Stimulated activated CD4-positive, alpha-beta T cell treated with anti-CD3 and anti-CD28 coated beads, TNF-alpha, amount 100 ng/mL, for 1 hour (primary cell): ENCODE measurements around the gene CPNE7.
A peak's percentile ranks its signal among the peaks of the same experiment; 100 is the strongest.
"Not testable (repeated sequence)": the region's sequence is repeated elsewhere in the genome, so short reads cannot be mapped to it uniquely, and the experiment has no call there.

ENCODE experiments used
- DNase-seq, 3 donors: peaks; one replicate each; pipeline ENCODE4 v3.0.0-alpha.2; 2020; ENCODE audit warnings: low read depth in 3 of 3, low spot score in 1 of 3

Gene CPNE7

GRCh38 chr16:89565506-89566372 lies 9.8 kb upstream of the CPNE7 start:
- DNase-seq: peak in 2 of 3 donors; percentile 18 to 51

DNA sequence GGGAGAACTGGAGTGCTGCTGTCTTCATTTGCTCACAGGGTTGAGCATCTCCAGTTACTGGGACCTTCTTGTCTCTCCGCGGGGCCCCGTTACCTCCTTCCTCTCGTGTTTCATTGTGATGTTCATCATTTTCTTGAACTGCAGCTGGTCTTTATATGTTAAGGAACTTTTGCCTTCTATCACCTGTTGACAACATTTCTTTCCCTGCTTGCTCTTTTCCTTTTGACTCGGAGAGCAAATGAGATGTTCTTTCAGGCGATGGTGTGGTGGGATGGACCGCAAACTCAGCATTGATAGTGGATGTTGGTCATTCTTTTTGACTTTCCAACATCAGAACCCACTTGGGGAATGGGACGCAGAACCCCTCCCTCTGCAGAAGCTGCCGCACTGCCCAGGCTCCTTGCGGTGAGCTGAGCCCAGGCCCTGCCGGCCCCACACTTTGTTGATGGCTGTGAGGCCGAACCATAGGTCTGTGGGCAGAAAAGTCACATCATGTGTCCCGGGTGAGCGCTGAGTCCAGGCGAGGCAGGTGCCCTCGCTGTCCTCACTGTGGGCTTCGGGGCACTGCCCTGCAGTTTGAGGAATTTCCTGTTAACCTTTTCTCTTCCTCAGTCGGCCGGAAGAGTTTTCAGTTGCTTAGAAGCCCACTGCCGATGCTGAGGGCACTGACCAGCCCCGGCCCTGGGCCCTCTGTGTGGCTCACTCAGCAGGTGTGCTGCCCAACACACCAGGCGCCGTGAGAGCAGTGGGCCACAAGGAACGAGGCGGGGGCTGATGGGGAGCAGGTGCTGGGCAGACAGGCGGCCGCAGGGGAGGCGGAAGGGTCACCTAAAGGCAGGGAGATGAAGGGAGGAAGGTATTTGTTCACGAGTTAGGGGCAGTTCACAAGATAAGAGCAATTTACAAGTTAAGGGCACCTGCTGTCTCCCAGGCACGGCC lies 7.6 kb upstream of the CPNE7 start:
- DNase-seq: no peak

- no peak for DNase-seq
These were observed 5.8 kb upstream of the CPNE7 start for GRCh38 chr16:89569506-89570341.

DNA sequence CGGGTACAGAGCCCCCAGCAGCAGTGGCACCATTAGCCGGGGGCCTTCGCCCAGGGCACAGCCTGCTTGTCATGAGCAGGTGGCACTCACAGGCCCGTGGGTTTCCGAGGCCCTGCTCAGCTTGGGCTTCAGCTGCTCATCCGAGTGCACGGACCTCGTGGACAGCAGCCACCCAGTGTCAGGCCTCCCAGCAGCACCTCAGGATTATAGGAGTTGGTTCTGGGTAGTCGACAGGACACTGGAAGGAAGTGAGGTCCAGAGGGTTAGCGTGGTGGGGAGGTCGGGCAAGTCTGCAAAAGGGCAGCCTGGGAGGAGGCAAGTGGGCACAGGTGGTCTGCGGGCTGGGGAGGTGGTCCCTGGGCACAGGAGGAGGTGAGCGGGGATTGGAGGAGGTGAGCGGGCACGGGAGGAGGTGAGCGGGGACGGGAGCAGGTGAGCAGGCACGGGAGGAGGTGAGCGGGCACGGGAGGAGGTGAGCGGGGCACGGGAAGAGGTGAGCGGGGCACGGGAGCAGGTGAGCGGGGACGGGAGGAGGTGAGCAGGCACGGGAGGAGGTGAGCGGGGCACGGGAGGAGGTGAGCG lies 5.1 kb upstream of the CPNE7 start:
- no peak for DNase-seq

DNA sequence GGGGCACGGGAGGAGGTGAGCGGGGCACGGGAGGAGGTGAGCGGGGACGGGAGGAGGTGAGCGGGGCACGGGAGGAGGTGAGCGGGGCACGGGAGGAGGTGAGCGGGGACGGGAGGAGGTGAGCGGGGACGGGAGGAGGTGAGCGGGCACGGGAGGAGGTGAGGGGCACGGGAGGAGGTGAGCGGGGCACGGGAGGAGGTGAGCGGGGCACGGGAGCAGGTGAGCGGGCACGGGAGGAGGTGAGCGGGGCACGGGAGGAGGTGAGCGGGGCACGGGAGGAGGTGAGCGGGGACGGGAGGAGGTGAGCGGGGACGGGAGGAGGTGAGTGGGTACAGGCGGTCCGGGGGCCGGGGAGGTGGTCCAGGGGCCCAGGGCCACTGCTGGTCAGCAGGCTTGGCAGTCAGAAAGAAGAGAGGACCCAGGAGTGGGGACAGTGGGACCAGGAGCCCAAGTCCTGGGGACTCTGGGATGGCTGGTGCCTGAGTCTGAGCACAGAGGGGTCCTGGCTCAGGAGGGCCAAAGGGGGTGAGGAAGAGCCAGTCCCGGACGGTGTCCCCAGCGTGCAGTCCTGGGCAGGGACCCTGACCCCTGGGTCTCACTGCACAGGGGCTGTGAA lies 4.5 kb upstream of the CPNE7 start:
- not testable (repeated sequence) for DNase-seq

GRCh38 chr16:89571636-89572035 lies 3.9 kb upstream of the CPNE7 start:
- no peak for DNase-seq

DNA sequence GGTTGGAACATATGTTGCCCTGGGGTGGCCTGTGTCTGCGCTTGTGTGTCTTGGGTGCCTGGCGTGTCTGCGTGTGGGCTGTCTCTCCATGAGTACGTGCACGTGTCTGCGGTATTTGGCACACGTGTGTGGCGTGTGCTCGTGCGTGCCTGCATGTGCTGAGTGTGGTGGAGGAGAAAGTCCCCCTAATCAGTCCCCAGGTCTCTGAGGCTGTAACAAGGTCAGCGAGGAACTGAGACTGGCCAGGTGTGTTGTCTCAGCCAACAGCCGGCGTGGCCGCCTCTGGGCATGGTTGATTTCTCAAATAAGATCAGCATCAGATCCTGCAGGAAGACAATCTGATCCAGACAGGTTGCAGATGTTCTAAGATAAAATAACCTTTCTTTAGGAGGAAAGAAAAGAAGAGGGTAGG lies 3.5 kb upstream of the CPNE7 start:
- no peak for DNase-seq

DNA sequence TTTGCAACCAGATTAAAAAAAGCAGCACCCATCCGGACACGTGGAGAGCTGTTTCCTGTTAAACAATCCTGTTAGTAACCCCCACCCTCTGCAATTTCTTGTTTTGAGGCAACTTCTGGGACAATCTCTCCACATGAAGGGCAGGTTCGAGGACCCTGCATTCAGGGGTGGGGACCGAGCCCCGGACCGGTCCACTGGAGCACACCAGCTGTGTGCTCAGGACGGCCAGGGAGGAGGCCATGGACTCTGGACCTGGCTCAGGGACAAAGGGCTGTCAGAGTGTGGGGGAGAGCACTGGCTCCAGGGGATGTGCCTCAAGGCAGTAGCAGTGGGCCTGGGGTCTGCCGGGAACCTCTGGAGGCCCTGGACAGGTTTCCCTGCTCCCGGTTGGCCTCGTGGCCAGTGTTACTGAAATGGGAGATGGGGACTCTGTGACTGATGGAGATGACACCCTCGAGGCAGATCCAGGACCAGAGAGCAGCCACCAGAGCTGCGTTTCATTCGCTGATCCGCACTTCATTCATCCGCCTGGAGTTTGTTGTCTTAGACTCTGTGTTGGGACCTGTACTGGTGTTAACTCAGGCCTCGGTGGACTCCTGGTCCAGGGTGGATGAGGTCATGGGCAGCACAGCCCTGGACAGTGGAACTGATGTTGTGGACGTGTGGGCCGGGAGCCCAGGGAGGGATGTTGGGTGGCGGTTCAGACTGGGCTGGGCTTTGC lies 2.9 kb upstream of the CPNE7 start:
- no peak for DNase-seq

- DNase-seq: no peak
These were observed 1.5 kb upstream of the CPNE7 start for GRCh38 chr16:89573826-89574680.

- peak in 1 of 3 donors; percentile 52 for DNase-seq
These were observed 794 bp upstream of the CPNE7 start for GRCh38 chr16:89574681-89575246.

DNA sequence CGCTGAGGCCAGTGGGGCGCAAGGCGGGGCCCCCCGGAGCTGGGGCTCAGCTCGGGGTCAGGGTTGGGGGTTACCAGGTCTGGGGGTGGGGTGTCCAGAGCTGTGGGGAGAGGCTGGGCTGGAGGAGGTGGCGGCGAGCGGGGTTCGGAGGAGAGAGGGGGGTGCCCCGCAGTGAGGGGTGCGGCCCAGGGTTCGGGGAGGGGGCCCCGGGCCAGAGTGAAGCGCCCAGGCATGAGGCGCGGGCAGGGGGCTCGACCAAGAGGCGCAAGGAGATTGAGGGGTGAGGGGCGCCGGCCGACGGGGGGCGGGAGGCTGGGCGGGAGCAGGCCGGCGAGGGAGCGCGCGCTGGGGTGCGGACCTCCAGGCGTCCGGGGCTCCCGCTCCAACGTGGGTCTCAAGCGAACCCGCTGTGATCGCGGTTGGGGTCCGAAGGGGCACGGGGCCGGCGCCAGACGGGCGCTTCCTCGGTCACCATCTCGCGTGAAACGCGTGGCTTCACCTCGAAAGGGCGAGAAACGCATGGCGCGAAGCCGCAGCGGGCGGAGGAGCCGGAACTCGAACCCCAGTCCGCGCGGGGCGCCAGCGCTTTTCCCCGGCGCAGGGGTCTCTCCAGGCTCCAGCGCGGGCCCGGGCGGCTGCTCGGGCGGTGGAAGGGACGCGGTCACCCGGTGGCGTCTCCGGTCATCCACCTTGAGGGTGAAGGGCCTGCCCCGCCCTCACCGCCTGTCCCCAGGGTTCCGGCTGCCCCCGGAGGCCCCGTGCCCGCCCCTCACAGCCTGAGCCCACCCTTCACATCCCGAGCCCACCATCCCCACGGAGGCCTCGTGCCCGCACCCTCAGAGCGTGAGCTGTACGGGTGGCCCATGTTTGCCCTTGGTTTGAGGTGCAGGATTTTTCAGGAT lies 846 bp downstream of the CPNE7 start:
- no peak for DNase-seq

DNA sequence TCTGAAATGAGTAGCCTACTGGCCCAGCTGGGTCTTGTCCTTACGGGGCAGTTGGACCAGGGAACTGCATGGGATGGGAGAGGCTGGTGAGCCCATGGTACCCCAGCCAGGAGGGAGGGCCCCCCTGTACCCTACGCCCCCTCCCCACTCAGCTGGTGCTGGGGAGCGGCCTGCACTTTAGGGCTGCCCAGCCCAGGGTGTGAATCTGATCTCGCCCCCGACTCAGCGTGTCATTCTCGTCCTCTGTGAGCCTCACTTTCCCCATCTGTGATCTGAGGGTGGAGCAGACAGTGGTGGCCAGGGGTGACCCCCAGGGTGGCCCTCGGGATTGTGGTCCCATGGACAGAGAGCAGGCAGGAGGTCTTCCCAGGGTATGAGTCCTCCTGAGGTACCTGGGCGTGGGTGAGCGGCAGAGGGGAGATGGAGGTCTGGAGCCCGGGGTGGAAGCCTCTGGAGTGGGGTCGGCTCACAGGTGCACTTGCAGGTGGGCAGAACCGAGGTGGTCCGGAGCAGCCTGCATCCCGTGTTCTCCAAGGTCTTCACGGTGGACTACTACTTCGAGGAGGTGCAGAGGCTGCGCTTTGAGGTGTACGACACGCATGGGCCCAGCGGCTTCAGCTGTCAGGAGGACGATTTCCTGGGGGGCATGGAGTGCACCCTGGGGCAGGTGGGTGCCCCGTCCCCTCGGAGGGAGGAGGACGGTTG lies 1.6 kb downstream of the CPNE7 start:
- DNase-seq: no peak

- DNase-seq: no peak
These were observed 3.8 kb downstream of the CPNE7 start for GRCh38 chr16:89579351-89579750.

- no peak for DNase-seq
These were observed 5.6 kb downstream of the CPNE7 start for GRCh38 chr16:89581045-89581695.

- DNase-seq: no peak
These were observed 6.5 kb downstream of the CPNE7 start for GRCh38 chr16:89581861-89582563.
